Stomach (tissue), 4 donors: Measurements from ENCODE around the gene MAMDC2.

ENCODE experiments used
- POLR2A ChIP-seq, 4 donors: fragments of 450-650 bp; IDR thresholded peaks; one replicate each; pipeline ENCODE4 v1.6.1; 2016; ENCODE audit warnings: antibody characterized with exemption in 4 of 4, control low read depth in 2 of 4, mild to moderate bottlenecking in 1 of 4, moderate library complexity in 1 of 4
- POLR2AphosphoS5 ChIP-seq, 3 donors: sonication (generic); formaldehyde crosslinking; IDR thresholded peaks; one replicate each; pipeline ENCODE4 v1.6.1; 2016; ENCODE audit warnings: antibody characterized with exemption in 3 of 3
- TF ChIP-seq, protein P1 (sequence below), 7 experiments: fragments of 450-650 bp in 4 of 7; fragments of 200-600 bp in 3 of 7; sonication (generic) in 3 of 7; IDR thresholded peaks; one replicate each; pipeline ENCODE4 v1.5.1; 2016 to 2019; ENCODE audit warnings: antibody characterized with exemption in 7 of 7, control low read depth in 2 of 7, mild to moderate bottlenecking in 1 of 7

DNA sequence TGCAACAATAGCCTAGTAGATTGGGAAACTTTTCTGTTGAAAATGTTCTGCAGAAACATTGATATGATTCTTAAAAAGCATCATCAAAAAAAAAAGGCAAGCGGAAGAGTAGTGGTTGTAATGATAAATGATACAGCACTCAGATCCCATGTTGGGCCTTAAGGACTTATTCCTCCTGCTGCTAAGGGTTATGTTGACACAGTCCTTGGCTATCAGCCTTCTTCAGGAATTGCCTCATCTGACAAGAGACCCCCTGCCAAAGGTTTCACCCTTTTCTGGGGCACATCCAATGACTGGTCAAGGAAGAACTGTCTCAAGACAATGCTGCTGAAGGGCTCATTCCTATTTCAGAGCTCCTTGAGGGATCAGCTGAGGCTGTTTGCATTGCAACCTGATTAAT lies 44.3 kb upstream of the MAMDC2 start:
- TF ChIP-seq, protein P1, sequence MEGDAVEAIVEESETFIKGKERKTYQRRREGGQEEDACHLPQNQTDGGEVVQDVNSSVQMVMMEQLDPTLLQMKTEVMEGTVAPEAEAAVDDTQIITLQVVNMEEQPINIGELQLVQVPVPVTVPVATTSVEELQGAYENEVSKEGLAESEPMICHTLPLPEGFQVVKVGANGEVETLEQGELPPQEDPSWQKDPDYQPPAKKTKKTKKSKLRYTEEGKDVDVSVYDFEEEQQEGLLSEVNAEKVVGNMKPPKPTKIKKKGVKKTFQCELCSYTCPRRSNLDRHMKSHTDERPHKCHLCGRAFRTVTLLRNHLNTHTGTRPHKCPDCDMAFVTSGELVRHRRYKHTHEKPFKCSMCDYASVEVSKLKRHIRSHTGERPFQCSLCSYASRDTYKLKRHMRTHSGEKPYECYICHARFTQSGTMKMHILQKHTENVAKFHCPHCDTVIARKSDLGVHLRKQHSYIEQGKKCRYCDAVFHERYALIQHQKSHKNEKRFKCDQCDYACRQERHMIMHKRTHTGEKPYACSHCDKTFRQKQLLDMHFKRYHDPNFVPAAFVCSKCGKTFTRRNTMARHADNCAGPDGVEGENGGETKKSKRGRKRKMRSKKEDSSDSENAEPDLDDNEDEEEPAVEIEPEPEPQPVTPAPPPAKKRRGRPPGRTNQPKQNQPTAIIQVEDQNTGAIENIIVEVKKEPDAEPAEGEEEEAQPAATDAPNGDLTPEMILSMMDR (IDR thresholded peaks at IDR 0.05): no peak
- TF ChIP-seq POLR2A (IDR thresholded peaks at IDR 0.05): no peak
- no peak for TF ChIP-seq POLR2AphosphoS5 (IDR thresholded peaks at IDR 0.05)
